GM12878 (cell line): ENCODE measurements around the gene ICA1. TPM values are rescaled to one million over a fixed set of nuclear protein-coding genes. Genes with fewer than 3 reads are reported as not detected.

Source experiments
- ATAC-seq: fragments of 200-7000 bp; cut with Tn5 transposase; 3 replicates; pipeline ENCODE4 v1.9.1; 2020; ENCODE audit warnings: mild to moderate bottlenecking, moderate library complexity
- BruUV-seq: library from RNA; stranded (reverse); fragments of 400-500 nt; replicated peaks from 2 replicates; lab custom pipeline; 2021; lab: Mats Ljungman, UMichigan
- CTCF ChIA-PET: fragments of 300-600 bp; sonication (Branson Sonifier 250); formaldehyde crosslinking; extraction: SDS; loops from one replicate; lab custom pipeline; 2021; ENCODE audit warnings: inconsistent platforms; lab: Yijun Ruan, JAX
- POLR2A ChIA-PET: fragments of 350-600 bp; formaldehyde crosslinking; extraction: SDS; loops from one replicate; lab custom pipeline; 2021; ENCODE audit warnings: inconsistent platforms; lab: Charles Lee
- RAD21 ChIA-PET: fragments of 300-600 bp; sonication (Branson Sonifier 250); formaldehyde crosslinking; loops from one replicate; lab custom pipeline; 2023; ENCODE audit warnings: antibody characterized with exemption; ENCODE audit not compliant: unreplicated experiment; lab: Charles Lee
- SMC1A ChIA-PET: fragments of 300-600 bp; sonication (Branson Sonifier 250); formaldehyde crosslinking; loops from one replicate; lab custom pipeline; 2023; ENCODE audit not compliant: unreplicated experiment, uncharacterized antibody; lab: Charles Lee
- DNase-seq: peaks from one replicate; pipeline ENCODE4 v3.0.0-alpha.2; 2011; ENCODE audit warnings: low read depth, low spot score
- FAIRE-seq: peaks from 3 replicates; lab custom pipeline; 2011; peaks lifted over from hg19 to GRCh38; lab: Jason Lieb, UNC
- H2AFZ ChIP-seq: 2 replicates; pipeline ENCODE4 v1.6.0; 2011; ENCODE audit warnings: low read depth, low read length, control low read depth; ENCODE audit not compliant: control insufficient read depth
- H3K27ac ChIP-seq: 2 replicates; pipeline ENCODE4 v1.5.1; 2011; ENCODE audit warnings: control low read depth; ENCODE audit not compliant: control insufficient read depth, insufficient read depth
- H3K27me3 ChIP-seq, 2 experiments: replicated peaks in 1 of 2; 2 replicates each; pipeline versions ENCODE4 v1.6.0 to v1.6.1; 2011; ENCODE audit warnings: low read length in 1 of 2; ENCODE audit not compliant: control insufficient read depth in 2 of 2, insufficient read depth in 2 of 2
- H3K36me3 ChIP-seq, 2 experiments: 2 replicates each; pipeline ENCODE4 v1.5.1; 2011; ENCODE audit warnings: low read length in 1 of 2; ENCODE audit not compliant: control insufficient read depth in 2 of 2, insufficient read depth in 2 of 2
- H3K4me1 ChIP-seq: 2 replicates; pipeline ENCODE4 v1.6.1; 2011; ENCODE audit warnings: mild to moderate bottlenecking, low read length, moderate library complexity, mixed read lengths; ENCODE audit not compliant: control insufficient read depth, insufficient read depth
- H3K4me2 ChIP-seq: 2 replicates; pipeline ENCODE4 v1.6.0; 2011; ENCODE audit warnings: control low read depth; ENCODE audit not compliant: control insufficient read depth, insufficient read depth
- H3K4me3 ChIP-seq: fragments of 200-600 bp; sonication (generic); 2 replicates; pipeline ENCODE4 v1.5.1; 2016
- H3K79me2 ChIP-seq: 2 replicates; pipeline ENCODE4 v1.6.0; 2011; ENCODE audit warnings: low read length; ENCODE audit not compliant: control insufficient read depth, insufficient read depth
- H3K9ac ChIP-seq: 2 replicates; pipeline ENCODE4 v1.8.0; 2011; ENCODE audit warnings: low read length, control low read depth, mixed read lengths; ENCODE audit not compliant: control insufficient read depth, insufficient read depth
- H3K9me3 ChIP-seq: replicated peaks from 3 replicates; pipeline ENCODE4 v1.5.1; 2011; ENCODE audit warnings: mild to moderate bottlenecking, low read length; ENCODE audit not compliant: control insufficient read depth, insufficient read depth
- H4K20me1 ChIP-seq: 2 replicates; pipeline ENCODE4 v1.6.0; 2011; ENCODE audit not compliant: control insufficient read depth, insufficient read depth
- BRCA1 ChIP-seq: IDR thresholded peaks from 2 replicates; pipeline ENCODE4 v1.6.1; 2011; ENCODE audit warnings: low read depth, low read length, improper control_type of control experiment
- KDM1A ChIP-seq: fragments of 200-600 bp; sonication (generic); IDR thresholded peaks from 2 replicates; pipeline ENCODE4 v1.6.1; 2016; ENCODE audit warnings: borderline replicate concordance
- NFYA ChIP-seq: IDR thresholded peaks from 2 replicates; pipeline ENCODE4 v1.6.1; 2011; ENCODE audit warnings: low read depth, mild to moderate bottlenecking, low read length, improper control_type of control experiment, borderline replicate concordance
- TCF3 ChIP-seq: IDR thresholded peaks from 2 replicates; pipeline ENCODE4 v1.6.1; 2012; ENCODE audit warnings: low read depth, mild to moderate bottlenecking, low read length, borderline replicate concordance; ENCODE audit not compliant: insufficient read depth
- YY1 ChIP-seq: IDR thresholded peaks from 2 replicates; pipeline ENCODE4 v1.6.1; 2011; ENCODE audit warnings: low read depth, mild to moderate bottlenecking, low read length
- WGBS: methylation state at CpG from one replicate; pipeline ENCODE4 v1.1.6; 2016; ENCODE audit warnings: low lambda C conversion rate; ENCODE audit not compliant: insufficient replicate concordance, insufficient coverage; ENCODE audit errors: missing lambda C conversion rate; 5-methylcytosine and 5-hydroxymethylcytosine counted together
- in situ Hi-C: fragments of 300-500 bp; cut with MboI; formaldehyde crosslinking; loops from 9 replicates; pipeline ENCODE4 v1.14.3; 2018; ENCODE audit warnings: mixed read lengths
- intact Hi-C: fragments of 100-400 bp; cut with micrococcal nuclease; formaldehyde crosslinking; loops from one replicate; pipeline ENCODE4 v1.14.2; 2022; ENCODE audit not compliant: unreplicated experiment
- polyA plus RNA-seq, 11 experiments: library from polyadenylated mRNA; depleted of rRNA in 4 of 11; unstranded in 6 of 11; stranded (reverse) in 5 of 11; fragments of >200 nt; fragmentation: Nextera tagmentation in 4 of 11; fragmentation: Illumina TruSeq in 1 of 11; extraction: Ambion mirVana in 4 of 11; extraction: Trizol in 1 of 11; gene quantifications; 1 replicate in 1 of 11; 2 replicates in 10 of 11; pipeline versions ENCODE4 v1.2.1 to v1.2.3, GENCODE V29; 2011 to 2016; ENCODE audit warnings: inconsistent platforms in 2 of 11, missing spikeins in 2 of 11, low read depth in 1 of 11
- total RNA-seq, 4 experiments: library from RNA; depleted of rRNA in 3 of 4; stranded (reverse); fragments of >200 nt in 3 of 4; fragmentation: Illumina TruSeq in 1 of 4; extraction: Trizol in 1 of 4; gene quantifications; 2 replicates each; pipeline versions ENCODE4 v1.2.1 to v1.2.3, GENCODE V29; 2013 to 2021
- TF ChIP-seq, protein P1 (sequence below): IDR thresholded peaks from 2 replicates; pipeline ENCODE4 v1.6.1; 2011; ENCODE audit warnings: borderline replicate concordance, low read depth, mild to moderate bottlenecking, moderate library complexity, low read length; ENCODE audit not compliant: insufficient read depth, poor library complexity, severe bottlenecking
- TF ChIP-seq, protein P2 (sequence below): IDR thresholded peaks from 2 replicates; pipeline ENCODE4 v1.6.1; 2011; ENCODE audit warnings: mild to moderate bottlenecking, low read depth, low read length, moderate library complexity; ENCODE audit not compliant: insufficient replicate concordance

The ICA1 gene
- total and polyA plus RNA-seq, 10 of the 15 experiments (the other 5 are each of a cell fraction or from before 2014, with no cell fraction given): 1.3 to 35.1 (median 3.3) TPM

GRCh38 chr7:8189625-8190024 is 72.3 kb downstream of the ICA1 start:
- no peaks in the 10 kb centered on the region for H4K20me1 ChIP-seq
- BruUV-seq: no TSS peak
- H3K9ac ChIP-seq: no peak overlapping the region
- WGBS: 86% methylated on average over 7 of the region's 7 CpGs
- ATAC-seq: no peak
- H3K4me3 ChIP-seq: no peak overlapping the region
- ChIA-PET POLR2A (interaction anchor here (1.0 to 5.3 kb wide), 12 partner anchors 11 to 509 kb away, joined by 3 to 35 read pairs (median 4); partner anchors contain the start of gene GLCCI1), RAD21 (interaction anchor here (0.5 to 6.8 kb wide), 43 partner anchors 8 to 765 kb away, joined by 3 to 86 read pairs (median 5); partner anchors contain the start of genes GLCCI1 and UMAD1), SMC1A (interaction anchor here (0.6 to 7.4 kb wide), 59 partner anchors 17 to 595 kb away, joined by 3 to 113 read pairs (median 4); partner anchors contain the start of genes RPA3 and UMAD1), CTCF (interaction anchor here (0.6 to 5.0 kb wide), 52 partner anchors 11 to 1087 kb away, joined by 3 to 46 read pairs (median 4); partner anchors contain the start of gene UMAD1)
- no peaks in the 10 kb centered on the region for H3K4me1 ChIP-seq
- no peak overlapping the region for H3K4me2 ChIP-seq
- in situ Hi-C loops (no loop called here), intact Hi-C loops (loop anchor here (1.0 to 5.0 kb wide), 7 partner anchors 57 to 507 kb away; partner anchors contain the start of gene GLCCI1)
- no peaks in the 10 kb centered on the region for H3K9me3 ChIP-seq
- DNase-seq: no peak
- no peaks in the 10 kb centered on the region for H3K79me2 ChIP-seq
- no peak overlapping the region for H2AFZ ChIP-seq
- H3K36me3 ChIP-seq: no peaks in the 10 kb centered on the region
- TF ChIP-seq TCF3 (no peak), YY1 (no peak), NFYA (no peak), BRCA1 (no peak), KDM1A (no peak)
- TF ChIP-seq, protein P1, sequence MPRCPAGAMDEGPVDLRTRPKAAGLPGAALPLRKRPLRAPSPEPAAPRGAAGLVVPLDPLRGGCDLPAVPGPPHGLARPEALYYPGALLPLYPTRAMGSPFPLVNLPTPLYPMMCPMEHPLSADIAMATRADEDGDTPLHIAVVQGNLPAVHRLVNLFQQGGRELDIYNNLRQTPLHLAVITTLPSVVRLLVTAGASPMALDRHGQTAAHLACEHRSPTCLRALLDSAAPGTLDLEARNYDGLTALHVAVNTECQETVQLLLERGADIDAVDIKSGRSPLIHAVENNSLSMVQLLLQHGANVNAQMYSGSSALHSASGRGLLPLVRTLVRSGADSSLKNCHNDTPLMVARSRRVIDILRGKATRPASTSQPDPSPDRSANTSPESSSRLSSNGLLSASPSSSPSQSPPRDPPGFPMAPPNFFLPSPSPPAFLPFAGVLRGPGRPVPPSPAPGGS: no peak
- TF ChIP-seq, protein P2, sequence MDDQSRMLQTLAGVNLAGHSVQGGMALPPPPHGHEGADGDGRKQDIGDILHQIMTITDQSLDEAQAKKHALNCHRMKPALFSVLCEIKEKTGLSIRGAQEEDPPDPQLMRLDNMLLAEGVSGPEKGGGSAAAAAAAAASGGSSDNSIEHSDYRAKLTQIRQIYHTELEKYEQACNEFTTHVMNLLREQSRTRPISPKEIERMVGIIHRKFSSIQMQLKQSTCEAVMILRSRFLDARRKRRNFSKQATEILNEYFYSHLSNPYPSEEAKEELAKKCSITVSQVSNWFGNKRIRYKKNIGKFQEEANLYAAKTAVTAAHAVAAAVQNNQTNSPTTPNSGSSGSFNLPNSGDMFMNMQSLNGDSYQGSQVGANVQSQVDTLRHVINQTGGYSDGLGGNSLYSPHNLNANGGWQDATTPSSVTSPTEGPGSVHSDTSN: no peak
- no peaks in the 10 kb centered on the region for H3K27me3 ChIP-seq
- no peak for FAIRE-seq
- peak overlapping the region; percentile 44; the same call in 1 of the 2 replicates for H3K27ac ChIP-seq
